NCI-H2081 (cell line): ENCODE data around the gene RIMKLB.

ENCODE experiments used
- DNase-seq, 2 experiments: peaks; one replicate each; lab custom pipeline; 2025; lab: John Stamatoyannopoulos, UW

Gene RIMKLB, protein sequence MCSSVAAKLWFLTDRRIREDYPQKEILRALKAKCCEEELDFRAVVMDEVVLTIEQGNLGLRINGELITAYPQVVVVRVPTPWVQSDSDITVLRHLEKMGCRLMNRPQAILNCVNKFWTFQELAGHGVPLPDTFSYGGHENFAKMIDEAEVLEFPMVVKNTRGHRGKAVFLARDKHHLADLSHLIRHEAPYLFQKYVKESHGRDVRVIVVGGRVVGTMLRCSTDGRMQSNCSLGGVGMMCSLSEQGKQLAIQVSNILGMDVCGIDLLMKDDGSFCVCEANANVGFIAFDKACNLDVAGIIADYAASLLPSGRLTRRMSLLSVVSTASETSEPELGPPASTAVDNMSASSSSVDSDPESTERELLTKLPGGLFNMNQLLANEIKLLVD

DNA sequence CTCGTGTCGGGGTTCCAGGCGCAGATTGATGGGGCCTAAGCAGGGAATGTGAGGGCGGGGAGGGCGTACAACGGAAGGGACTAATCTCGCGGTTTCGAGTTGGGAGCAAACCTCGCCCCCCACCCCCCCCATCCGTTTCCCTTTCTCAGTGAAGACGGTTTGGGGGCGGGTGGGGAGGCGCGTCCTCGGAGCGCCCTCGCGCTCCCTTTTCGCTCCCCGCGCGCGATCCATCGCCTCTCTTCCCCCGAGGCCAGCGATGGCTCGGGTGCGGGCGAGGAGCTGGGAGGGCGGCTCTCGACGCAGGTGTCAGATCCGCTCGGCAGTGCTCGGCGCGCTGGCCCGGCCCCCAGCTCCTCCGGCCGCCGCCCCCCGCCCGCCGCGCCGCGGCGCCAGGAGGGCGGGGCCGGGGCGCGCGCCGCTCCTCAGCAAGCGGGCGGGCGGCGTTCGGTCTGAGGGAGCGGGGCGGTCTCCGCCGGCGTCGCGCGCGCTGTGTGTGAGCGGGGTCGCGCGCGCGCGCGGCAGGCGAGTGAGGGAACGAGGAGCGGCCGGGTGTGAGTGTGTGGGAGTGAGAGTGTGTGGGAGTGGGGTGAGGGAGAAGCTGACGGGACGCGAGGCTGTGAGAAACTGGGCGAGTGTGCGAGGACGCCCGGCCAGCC is at the start of gene RIMKLB:
RIMKLB (plus strand) TSS at position 516 of the 656 bp plus-strand sequence. CDS start 15,876 bp downstream, outside the sequence.
- peak; percentile 82 to 85 for DNase-seq

DNA sequence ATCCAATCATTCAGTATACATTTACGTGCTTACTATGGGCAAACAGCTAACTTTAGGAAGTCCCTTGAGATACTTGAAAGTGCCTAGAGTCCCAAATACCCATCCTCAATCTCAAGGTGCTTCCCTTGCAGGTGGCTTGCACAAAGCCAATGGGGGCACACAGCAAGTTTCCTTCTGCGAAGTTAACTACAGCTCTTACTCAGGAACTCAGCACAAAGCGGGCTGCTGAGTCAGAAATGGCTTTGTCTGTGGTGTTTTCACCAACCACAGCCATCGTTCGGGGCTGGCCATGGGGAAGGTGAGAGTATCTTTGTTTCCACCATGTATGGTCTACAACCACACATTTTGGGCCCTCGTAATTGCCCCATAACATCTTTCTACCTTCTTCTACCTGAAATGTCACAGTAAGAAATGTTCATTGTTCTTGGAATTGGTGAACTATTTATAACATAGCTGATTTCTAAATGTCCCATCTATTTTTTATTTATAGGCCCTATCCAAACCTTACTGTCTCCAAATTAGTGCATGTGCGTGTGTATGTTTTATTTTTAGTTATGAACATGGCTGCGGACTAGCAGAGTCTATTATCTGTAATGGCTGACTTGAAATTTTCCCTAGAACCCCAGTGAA is 49.1 kb upstream of the RIMKLB start:
- no peak for DNase-seq

DNA sequence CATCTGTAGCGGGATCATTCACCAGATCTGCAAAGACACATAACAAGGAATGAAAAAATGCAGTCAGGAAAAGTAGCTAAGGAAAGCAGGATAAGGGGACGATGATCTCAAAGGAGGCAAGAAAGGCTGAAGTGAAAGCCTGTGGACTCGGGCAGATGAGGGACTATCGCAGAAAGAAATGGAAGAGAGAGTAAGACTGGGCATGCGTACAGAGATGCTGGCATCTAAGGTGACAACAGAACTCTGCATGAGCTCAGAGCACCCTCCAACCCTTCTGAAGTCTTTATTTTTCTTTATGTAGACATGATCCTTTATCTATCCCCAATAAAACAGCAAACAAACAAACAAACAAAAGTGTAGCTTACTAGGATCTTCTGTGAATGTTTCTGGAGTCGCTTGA is 42.4 kb upstream of the RIMKLB start:
- DNase-seq = no peak

DNA sequence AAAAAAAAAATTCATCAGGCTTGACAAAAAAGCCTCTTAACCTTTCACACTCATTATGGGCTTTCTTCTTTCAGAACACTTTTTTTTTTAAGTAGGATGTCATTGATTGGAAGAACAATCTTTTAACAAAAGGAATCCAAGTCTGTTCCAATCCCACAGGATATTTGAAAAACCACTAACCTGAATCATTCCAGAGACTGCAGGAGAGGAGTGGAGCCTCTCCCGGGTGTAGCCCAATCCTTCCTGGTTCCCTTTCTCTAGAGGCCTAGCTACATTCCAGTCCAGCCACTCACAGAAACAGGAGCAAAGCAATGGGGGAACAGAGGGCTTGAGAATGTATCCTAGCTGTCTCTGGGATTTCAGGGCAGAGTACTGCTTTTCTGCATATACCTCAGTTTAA is 39.4 kb upstream of the RIMKLB start:
- DNase-seq = no peak

DNA sequence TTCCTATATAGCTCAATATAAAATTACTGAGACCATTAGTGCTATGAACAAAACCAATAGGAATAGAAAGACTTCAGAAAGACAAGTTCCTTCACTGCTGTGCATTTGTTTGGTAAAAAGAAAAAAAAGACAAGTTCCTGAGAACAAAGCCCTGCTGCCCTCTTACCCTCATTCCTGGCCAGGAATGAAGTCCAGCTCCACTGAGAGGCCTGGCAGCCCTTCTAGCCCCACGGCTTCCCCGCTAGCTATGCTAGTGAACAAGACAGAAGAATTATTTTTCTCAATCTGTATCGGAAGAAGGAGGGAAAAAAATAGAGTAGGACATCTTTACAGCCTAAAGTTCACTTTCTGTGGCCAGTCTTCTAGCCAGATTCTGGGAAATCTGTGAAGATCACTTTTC is 36.8 kb upstream of the RIMKLB start:
- no peak for DNase-seq

DNA sequence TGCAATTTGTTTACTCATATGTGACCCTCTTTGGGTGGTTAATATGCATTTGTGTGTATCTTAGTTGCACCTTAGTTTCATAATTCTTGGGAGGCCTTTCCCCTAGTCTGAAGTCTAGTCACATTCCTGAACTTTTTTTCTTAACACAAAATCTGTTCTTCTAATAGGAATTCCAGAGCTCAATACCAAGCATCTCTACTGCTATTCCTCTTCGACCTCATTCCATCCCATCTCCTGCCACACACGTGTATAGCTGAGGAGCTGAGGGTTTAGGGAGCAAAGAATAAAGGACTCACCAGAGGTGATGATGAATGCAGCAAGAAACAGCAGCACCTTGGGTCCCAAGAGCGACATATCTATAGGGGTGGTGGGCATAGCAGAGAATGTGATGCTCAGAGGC is 36.0 kb upstream of the RIMKLB start:
- no peak for DNase-seq

DNA sequence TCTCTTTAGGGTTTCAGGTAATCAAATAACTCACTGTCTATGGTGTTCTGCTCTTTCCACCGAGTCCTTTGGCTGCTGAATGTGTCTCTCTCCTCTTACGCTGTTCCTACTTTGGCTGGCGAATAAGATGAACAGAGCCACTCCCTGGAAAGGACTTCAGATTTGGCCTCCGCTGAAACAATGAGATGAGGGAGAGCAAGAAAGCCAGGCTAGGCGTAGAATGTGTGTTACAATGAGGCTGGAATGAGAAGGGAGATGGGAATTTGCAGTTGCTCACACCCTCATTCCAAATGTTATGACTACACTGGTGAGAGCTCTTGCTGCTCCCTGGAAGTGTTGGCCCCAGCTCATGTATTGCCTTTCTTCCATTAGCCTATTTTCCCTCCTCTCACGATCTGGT is 35.2 kb upstream of the RIMKLB start, which contains the start of gene MFAP5:
MFAP5 (minus strand) TSS at position 234 of the 400 bp plus-strand sequence. CDS start 722 bp downstream, outside the sequence.
- no peak for DNase-seq

DNA sequence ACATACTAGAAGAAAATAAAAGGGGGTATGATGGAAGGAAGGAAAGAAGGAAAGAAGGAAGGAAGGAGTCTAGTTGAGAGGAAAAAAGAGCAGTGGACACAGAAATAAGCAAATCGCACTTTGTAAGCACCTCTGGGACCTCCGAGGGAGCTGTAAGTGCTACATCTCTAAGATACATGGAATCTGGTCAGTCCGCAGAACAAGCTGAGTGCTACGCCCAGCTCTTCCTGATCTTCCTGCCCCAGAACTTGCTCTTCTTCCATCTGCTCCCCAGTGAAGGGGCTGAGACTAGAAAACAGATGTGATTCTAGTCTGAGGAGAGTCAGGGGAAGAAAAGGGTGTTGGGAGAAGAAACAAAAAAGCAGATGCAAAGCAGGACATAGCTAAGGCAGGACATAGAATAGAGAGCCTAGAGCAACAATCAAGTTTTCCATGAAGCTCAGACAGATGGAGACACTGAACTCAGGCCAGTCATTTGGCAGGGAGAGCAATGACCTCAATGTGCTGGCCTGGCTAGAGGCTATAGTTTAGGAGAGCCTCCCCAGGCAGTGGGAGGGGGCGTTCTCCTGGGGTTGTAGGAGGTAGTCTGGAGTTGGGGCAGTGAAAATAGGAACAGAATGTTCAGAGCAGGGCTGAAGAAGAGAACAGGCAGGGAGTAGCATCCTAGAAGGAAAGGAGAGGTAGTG is 33.4 kb upstream of the RIMKLB start:
- DNase-seq = no peak

DNA sequence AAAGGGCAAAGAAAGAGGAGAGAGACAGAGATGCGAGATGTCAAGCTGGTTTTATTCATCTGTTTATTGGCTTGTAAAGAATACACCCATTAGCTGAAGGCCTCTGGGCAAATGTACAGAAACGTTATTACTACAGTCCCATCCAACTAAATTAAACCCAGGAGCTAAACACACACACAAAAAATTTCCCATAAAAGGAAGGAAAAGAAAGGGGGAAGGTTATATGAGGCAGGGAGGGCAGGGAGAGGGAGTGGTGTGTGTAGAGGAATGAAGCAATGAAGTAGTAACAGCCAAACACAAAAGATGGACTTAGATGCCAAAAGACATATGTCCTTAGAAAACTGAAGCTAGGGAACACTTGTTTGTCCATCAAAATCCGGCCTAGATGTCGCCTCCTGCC is 32.0 kb upstream of the RIMKLB start:
- no peak for DNase-seq

DNA sequence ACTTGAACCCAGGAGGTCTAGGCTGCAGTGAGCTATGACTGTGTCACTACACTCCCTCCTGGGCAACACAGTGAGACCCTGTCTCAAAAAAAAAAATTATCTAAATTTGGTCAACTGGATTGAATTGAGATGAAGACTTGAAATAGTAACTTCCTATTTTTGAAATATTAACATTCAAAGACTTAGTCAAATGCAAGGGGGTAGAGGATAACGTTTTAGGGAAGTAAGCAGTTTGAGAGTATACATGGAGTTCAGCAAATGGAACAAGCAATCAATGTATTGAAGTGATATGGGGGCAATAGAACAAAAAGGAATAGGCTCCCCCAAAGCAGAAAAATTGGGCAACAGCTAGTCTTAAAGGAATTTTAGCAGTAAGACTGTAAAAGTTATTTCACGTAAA is 30.5 kb upstream of the RIMKLB start:
- DNase-seq = no peak

DNA sequence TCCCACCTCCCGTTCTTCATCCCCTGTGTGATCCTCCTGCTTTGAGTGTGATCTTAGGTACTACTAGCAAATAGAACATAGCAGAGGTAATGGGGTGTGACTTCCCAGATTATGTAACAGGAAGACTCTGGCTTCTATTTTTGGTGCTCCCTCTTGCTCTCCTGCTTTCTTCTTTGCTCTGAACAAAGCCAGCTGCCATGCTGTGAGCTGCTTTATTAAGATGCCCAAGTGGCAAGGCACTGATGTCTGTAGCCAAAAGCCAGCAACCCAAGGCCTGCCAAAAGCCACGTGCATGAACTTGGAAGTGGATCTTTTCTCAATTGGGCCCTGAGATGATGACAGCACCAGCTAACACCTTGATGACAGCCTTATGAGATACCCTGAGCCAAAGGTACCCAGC is 29.4 kb upstream of the RIMKLB start:
- DNase-seq = no peak

DNA sequence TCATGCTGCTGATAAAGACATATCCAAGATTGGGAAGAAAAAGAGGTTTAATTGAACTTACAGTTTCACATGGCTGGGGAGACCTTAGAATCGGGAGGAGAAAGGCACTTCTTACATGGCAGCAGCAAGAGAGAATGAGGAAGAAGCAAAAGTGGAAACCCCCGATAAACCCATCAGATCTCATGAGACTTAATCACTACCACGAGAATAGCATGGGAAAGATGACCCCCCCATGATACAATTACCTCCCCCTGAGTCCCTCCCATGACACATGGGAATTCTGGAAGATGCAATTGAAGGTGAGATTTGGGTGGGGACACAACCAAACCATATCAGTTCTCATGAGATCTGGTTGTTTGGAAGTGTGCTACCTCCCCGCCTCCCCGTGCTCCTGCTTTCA is 25.4 kb upstream of the RIMKLB start:
- no peak for DNase-seq

DNA sequence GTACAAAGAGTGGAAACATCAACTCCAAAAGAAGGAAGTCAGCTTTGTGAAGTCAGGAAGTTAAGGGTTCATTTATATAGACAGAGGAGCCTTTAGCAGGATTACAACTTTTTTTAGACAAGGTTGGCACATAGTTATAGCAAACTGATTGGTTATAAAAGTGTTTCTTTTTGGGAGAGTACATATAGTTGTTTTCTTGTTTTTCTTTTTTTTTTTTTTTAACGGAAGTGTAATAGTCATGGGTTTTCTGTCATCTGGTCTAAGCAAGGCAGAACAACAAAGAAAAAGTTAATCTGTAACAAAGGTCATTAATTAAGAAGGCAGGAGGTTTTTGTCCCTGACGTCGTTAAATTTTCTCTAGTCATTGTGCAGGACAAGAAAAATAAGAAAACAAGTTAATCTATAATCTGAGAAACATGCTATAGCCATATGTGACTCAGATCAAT is 22.2 kb upstream of the RIMKLB start:
- no peak for DNase-seq

DNA sequence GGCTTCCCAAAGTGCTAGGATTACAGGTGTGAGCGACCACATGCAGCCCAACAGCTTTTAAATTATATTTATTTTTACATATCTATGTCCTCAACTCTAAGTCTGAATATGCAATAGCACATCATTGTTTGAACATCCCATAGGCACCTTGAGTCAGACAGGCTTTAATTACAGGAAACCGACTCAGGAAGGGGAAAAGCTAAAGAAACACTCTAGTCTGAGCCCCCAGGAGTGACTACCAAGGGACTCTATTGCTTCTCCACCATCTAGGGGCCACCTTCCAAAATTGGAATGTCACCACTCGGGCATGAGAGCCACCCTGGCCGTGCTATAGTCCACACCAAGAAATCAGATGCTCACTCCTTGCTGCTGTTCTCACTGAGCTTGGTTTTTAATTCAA is 21.1 kb upstream of the RIMKLB start:
- no peak for DNase-seq

DNA sequence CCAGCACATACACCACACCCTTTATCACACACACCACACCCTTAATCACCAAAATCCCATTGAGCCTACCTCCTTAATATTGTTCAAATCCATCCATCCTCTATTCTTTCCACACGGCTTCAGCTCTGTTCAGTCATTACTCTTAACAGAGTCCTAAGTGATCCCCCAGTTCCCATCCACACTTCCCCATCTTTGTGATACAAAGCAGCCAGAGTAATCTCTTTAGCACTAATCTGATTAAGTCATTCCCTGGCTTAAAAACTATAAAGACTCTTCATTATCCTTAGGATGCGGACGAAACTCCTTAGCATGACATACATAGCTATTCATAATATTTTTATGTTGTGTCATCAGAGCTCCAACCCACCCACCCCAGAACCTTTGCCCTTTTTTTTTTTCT is 20.4 kb upstream of the RIMKLB start:
- no peak for DNase-seq

DNA sequence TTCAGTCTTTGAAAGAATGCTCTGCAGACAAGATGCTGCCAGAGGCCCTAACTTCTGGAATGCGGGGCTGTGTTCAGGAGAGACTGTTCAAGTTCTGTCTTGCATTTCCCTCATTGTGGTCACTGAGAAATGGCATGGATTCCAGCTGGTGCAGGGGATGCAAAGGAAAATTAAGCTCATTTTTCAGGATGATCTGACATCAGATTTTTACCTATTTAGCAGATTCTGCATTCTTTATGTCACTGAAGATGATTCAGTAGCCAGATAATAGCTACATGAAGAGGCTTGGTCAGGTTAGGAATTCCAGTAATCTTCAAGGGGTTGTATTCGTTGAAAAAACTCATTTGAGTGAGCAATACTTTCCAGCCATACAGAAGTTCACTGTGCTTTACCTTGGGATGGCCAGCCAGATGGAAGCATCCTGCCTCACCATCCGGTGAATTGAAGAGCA is 19.1 kb upstream of the RIMKLB start:
- DNase-seq = no peak

DNA sequence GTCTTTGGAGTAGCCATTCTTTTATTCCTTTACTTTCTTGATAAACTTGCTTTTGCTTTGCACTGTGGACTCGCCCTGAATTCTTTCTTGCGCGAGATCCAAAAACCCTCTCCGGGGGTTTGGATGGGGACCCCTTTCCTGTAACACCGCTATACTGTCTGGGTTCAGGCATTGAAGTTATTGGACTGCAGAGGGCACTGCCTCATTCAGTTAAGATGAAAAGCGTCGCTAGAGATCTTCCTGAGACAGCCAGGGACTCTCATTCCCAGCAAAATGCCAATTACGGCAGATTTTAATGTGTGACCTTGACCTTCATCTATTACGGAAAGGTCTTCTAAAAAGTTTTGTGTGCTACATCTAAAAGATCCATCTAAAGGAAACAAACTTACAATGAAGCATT is 17.3 kb upstream of the RIMKLB start:
- no peak for DNase-seq

DNA sequence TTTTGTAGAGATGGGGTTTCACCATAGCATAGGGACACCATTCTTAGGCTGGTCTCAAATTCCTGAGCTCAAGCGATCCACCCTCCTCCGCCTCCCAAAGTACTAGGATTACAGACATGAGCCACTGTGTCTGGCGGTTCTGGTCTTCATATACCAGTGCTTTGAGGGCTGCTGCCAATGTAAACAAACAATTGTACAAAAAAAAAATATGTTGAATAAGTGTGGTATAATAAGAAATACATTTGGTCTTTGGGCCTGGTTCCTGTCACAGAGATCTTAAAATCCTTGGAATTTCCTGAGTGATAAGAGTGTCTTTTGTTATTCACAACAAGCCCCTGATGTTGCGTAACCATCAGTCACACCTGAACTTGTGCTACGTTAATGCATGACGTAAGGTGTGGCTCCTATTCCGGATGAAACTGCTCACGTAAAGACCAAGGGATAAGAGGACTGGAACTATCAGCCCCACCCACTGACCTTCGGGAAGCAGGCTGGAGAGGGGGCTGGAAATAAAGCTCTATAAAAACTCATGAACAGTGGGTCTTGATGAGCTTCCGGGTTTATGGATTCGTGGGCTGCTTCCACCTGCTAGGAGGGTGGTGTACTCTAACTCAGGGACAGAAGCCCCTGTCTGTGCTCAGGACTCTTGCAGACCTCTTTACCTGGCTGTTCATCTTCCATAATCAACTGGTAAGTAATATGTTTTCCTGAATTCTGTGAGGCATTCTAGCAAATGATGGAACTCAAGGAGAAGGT is 16.5 kb upstream of the RIMKLB start:
- DNase-seq = no peak

DNA sequence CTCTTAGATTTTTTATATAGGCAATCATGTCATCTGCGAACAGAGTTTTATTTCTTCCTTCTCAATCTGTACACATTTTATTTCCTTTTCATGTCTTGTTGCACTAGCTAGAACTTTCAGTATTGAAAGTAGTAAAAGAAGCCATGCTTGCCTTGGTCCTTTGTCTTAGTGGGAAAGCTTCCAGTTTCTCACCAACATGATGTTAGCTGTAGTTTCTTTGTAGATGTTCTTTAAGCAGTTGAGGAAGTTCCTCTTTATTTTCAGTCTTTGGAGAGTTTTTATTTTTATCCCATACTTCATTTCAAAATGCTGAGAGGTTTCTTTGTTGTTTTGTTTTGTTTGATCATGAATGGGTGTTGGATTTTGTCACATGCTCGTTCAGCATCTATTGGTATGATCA is 12.7 kb upstream of the RIMKLB start:
- no peak for DNase-seq

DNA sequence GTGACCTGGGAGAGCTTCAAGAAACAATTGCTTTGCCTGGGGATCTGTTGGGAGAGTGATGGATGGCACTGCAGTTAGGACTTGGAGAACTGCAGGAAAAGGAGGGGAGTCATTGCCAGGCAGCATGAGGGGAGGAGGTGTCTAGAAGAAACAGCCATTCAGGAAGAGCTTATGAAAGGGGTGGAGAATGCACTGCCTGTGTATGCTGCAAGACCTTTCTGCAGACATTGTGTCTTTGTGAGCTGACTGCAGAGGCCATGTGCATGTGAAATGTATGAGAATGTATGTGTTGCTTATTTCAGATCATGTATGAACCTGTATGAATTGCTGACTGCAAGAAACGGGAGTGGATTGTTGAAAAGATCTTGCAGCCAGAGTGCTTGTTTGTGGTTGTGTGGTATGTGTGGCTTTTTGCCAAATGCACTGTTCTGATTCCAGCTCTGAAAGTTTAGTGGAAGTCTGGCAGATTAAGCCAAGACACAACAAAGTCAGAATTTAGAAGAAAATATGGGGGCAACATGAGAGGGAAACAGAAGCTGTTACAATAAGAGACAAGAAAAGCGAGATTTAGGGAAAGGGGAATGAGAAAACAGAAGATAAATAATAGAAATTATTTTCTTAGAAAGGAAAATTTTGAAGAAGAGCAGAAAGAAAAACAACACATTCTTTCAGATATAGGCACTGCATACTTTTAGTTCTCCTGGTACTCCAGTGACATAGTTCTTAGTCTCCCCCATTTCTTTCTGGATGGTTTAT is 9.8 kb upstream of the RIMKLB start:
- peak; percentile 21 to 63 for DNase-seq

DNA sequence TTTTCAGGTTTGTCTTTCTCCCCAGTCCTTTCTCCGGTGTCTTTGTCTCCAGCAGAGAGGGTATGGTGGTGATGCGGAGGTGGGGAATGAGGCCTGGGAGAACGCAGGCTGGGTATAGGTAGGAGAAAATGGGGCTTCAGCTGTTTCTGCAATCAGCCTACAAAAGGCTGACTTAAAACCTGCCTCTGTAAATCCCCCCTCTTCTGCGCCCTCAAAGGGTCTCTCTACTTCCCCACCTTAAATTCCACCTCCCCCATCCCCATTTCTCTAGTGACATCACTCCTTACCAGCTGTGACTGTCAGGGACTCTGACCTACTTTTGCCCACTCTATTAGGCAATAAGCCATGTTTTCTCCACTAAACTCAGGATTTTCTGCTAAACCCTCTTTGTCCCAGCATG is 8.1 kb upstream of the RIMKLB start:
- no peak for DNase-seq
